IPS DF 4.7 (cell line): ENCODE data around the gene GARS1.
"Not testable (repeated sequence)": the region's sequence is repeated elsewhere in the genome, so short reads cannot be mapped to it uniquely, and the experiment has no call there.

ENCODE experiments used
- DNase-seq: peaks from one replicate; pipeline ENCODE4 v3.0.0-alpha.2; 2013; ENCODE audit warnings: low spot score; ENCODE audit errors: extremely low read depth

GARS1 gene

DNA sequence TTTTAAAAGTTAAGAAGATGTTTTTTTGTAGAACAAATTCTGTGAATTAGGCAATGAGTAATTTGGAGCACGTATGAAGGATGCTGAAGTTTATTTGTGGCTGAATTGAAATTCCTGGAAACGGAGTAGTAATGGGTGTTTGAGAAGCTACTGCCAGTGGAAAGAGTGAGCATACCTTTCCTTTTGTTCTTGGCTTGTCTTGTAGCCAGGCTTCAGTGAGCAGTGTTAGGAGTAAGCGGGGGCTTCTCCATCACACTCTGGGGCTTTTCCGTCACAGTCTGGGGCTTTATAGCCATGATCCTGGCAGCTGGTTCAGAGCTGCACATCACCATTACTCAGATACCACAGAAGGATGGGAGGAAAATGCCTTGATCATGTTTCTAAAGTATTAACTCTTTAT, 32.3 kb downstream of the GARS1 start:
- no peak for DNase-seq

DNA sequence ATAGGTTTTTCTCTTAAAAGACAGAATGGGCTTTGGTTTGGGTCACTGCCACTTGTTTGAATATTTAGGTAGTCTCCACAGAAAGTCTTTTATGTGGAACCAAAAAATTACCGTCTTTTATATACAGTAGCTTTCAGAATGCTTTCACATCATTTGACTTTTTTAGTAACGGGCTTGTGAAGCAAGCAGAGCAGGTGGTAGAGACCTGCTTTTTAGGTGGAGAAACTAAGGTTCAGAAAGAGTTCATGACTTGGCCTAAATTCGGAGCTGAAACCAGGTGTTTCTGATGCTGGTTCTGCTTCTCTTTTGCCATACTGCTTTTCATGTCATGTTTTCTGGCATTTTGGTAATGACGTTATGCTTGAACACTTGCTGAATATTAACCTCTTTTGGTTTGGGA, 36.3 kb downstream of the GARS1 start:
- DNase-seq, result no peak

DNA sequence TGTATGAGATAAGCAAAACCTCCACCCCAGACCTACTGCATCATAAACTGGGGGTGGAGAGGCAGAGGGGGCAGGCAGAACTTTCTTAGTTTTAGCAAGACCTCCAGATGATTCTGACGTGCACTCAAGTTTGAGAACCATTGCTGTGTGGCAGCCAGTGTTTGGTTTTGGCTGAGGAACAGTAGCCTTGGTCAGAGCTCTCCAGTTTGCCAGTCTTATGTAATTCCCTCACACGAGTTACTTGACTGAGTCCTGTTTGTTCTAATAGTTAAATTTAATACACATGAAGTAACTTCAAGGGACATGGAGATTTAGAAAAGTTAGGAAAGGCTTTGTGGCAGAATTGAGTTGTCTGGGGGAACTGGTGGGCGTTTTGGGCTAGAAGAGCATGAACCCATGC, 38.5 kb downstream of the GARS1 start:
- DNase-seq, result no peak

- DNase-seq, result no peak
Observed at GRCh38 chr7:30634193-30634626, 39.5 kb downstream of the GARS1 start.

GRCh38 chr7:30634634-30635201, 40.0 kb downstream of the GARS1 start:
- no peak for DNase-seq

- no peak for DNase-seq
Observed at GRCh38 chr7:30635798-30636197, 41.1 kb downstream of the GARS1 start.

- DNase-seq, result not testable (repeated sequence)
Observed at GRCh38 chr7:30642322-30642721, 47.6 kb downstream of the GARS1 start.

DNA sequence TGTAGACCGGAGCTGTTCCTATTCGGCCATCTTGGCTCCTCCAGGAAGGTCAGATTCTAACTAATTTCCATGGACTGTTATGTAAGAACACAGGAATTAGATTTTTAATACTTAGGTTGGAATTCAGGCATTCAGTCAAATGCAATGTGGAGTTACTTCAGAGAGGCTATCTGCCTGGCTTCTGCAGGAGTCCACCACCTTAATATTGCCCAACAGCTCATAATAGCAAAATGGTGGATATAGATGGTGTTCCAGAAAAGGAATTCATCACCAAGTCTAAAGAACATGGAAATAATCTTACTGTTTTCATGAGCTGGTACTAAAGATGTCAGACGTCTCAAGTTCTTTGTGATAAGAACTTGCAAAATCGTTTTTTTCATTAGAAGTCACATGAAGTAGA, 48.1 kb downstream of the GARS1 start:
- DNase-seq, result no peak

GRCh38 chr7:30644286-30644955, 49.7 kb downstream of the GARS1 start:
- DNase-seq, result no peak

GRCh38 chr7:30645661-30646060, 51.0 kb downstream of the GARS1 start:
- no peak for DNase-seq

- DNase-seq, result no peak
Observed at GRCh38 chr7:30646154-30646553, 51.5 kb downstream of the GARS1 start.

DNA sequence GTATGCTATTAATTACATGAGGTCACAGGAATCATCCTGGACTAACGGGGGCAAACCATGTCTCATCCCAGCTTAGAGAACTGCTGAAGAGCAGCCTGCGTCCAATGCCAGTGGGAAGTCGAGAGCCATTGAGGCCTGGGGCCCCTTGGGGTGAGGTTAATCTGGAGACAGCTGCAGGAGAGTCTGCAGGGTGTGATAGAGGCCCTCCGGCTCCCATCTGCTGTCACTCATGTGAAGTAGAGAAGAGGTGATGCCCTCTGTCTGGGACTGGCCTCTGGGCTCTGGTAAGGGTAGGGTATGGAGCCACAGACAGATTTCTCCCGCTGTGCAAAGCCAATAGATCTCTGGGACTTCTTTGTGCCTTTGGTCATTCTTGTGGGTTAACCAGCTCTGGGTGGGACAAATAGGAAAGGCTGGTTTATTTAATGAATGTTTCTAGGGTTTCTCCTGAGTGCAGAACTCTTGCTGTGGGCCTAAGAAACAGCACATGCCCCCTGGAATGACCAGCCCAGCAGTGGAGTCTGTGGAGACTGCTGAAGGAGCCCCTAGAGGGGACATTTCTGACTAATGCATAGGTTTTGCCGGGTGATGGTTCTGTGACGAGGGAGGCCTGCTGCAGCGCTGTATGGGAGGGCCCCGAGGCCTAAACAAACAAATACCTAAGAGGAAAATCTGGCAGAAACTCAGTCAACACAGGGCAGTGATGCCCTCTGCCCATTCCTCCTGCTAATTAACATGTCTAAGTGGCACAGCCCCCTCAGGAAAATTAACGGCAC, 53.1 kb downstream of the GARS1 start:
- no peak for DNase-seq

DNA sequence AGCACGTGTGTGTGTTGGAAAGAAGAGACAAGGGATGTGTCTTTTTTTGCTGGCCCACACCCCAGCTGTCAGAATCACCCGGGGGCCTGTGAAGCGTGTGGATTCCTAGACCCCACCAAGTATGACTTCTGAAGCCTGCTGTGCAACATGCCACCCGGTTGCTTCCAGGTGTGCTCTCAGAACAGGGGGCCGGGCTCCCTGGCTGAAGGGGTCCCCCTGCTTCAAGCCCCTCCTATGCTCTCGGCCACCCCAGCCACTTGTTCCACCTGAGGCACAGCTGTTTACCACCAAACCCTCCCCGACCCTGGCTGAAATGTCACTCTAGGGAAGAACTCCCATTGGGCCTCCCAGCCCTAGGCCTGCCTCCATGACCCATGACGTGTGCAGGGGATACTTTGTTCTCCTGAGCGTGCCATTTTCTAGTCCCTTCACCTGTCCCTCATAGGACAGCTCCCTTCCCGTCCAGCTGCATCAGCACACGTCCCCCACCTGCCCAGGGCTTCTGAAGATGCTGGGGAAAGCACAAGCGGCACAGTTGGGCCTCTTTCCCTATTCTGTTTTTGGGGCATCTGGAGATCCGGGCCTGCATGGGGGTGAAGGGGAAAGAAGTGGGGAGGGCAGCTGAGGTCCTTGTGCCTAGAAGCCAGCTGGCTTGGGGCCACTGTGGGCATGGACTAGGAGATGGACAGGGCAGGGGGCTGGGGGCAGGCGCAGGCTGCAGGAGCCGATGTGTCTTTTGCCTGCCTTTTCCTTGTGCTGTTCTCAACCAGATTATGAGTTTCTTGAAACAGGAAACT, 54.3 kb downstream of the GARS1 start:
- DNase-seq, result no peak

DNA sequence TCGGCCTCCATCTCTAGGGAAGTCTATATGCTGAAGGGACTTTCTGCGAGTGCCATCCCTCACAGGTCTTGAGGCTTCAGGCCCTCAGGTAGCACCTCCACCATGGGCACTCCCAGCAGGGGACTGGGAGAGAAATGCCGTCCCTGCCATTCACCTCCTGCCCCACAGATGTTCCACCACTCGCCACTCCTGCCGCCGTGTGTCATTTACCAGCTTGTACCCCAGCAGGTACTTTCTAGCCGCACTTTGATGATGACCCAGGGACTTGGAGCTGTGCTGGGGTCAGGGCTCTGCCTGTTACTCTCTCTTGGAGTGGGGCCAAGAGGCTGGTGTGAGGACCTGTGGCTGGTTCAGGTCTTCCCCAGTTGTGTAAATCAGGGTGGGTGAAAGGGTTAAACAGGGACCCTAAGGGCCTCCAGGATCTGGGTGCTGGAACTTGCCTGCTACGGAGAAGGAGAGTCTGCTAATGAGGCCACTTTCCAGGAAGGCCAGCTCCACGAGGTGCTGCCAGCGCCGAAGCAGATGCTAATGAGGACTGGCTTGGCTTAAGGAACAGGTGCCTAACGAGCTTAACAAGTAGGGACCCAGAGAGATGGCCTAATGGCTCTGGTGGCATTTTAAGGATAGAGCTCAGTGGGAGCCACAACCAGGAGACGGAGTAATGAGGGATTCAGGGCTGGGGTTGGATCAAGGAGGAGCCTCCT, 55.2 kb downstream of the GARS1 start:
- DNase-seq, result no peak

DNA sequence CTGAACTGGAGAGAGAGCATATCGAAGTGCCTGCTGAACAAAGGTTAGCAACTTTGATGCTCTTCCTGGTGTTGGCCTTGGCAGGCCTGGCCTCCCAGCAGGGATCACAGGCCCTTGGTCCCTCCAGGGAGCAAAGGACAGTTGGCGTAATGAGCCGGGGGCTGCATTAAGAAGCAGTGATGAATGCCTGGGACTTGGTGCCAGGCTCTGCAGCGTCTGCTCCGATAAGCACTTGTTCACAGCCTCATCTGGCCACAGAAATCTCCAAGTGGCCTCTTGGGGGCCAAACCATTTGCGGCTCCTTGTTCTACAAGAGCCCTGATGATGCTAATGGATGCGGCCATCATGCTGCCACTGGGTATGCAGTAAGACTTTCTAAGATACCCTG, 55.7 kb downstream of the GARS1 start:
- no peak for DNase-seq

- no peak for DNase-seq
Observed at GRCh38 chr7:30652132-30652531, 57.5 kb downstream of the GARS1 start.

GRCh38 chr7:30652698-30653641, 58.3 kb downstream of the GARS1 start:
- DNase-seq, result no peak

GRCh38 chr7:30654296-30655090, 59.8 kb downstream of the GARS1 start:
- no peak for DNase-seq
